Fibroblast of pulmonary artery (primary cell): ENCODE data around the gene KRT79.

Experiments used
- DNase-seq: peaks from one replicate; pipeline ENCODE4 v3.0.0-alpha.2; 2010; ENCODE audit warnings: low read depth
- H3K4me3 ChIP-seq: replicated peaks from 2 replicates; pipeline ENCODE4 v1.5.1; 2011; ENCODE audit warnings: low read depth, mild to moderate bottlenecking, control low read depth, low read length, moderate library complexity
- CTCF ChIP-seq: IDR thresholded peaks from 2 replicates; pipeline ENCODE4 v1.5.1; 2011; ENCODE audit warnings: mild to moderate bottlenecking, control low read depth, low read length, inconsistent platforms; ENCODE audit errors: missing control alignments

Gene KRT79

GRCh38 chr12:52834727-52835001 is 553 bp upstream of the KRT79 start:
- H3K4me3 ChIP-seq = no peak overlapping the region
- no peak for TF ChIP-seq CTCF
- no peak for DNase-seq

- no peak for TF ChIP-seq CTCF
- no peak overlapping the region for H3K4me3 ChIP-seq
- no peak for DNase-seq
Measured at GRCh38 chr12:52832985-52833905, 866 bp downstream of the KRT79 start.

GRCh38 chr12:52832451-52832850 is 1.7 kb downstream of the KRT79 start:
- no peak overlapping the region for H3K4me3 ChIP-seq
- no peak for TF ChIP-seq CTCF
- DNase-seq = no peak

- no peak for DNase-seq
- TF ChIP-seq CTCF = no peak
- H3K4me3 ChIP-seq = no peak overlapping the region
Measured at GRCh38 chr12:52831251-52831650, 2.9 kb downstream of the KRT79 start.

- no peak for DNase-seq
- TF ChIP-seq CTCF = no peak
Measured at GRCh38 chr12:52829986-52830770, 3.9 kb downstream of the KRT79 start.

GRCh38 chr12:52828591-52829021 is 5.5 kb downstream of the KRT79 start:
- peak; percentile 71 for DNase-seq
- no peak for TF ChIP-seq CTCF
- H3K4me3 ChIP-seq = no peak overlapping the region

More at GRCh38 chr12:52829986-52830770, 3.9 kb downstream of the KRT79 start:
- H3K4me3 ChIP-seq = no peak overlapping the region
